B cell (primary cell): Measurements from ENCODE around the gene MOGAT3. TPM values are rescaled to one million over a fixed set of nuclear protein-coding genes. Genes with fewer than 3 reads are reported as not detected.

Source experiments
- ATAC-seq: fragments of 200-7000 bp; cut with Tn5 transposase; one replicate; pipeline ENCODE4 v1.10.0; 2021; ENCODE audit warnings: low read depth, mild to moderate bottlenecking, moderate number of reproducible peaks, moderate library complexity
- CTCF ChIA-PET: fragments of 350-600 bp; sonication (Branson Sonifier 250); formaldehyde crosslinking; loops from one replicate; lab custom pipeline; 2021; ENCODE audit warnings: antibody characterized with exemption, inconsistent platforms; lab: Charles Lee
- POLR2A ChIA-PET: fragments of 350-600 bp; sonication (Branson Sonifier 250); formaldehyde crosslinking; loops from one replicate; lab custom pipeline; 2021; ENCODE audit warnings: antibody characterized with exemption; lab: Charles Lee
- DNase-seq: peaks from one replicate; pipeline ENCODE4 v3.0.0; 2013
- H2AFZ ChIP-seq: 2 replicates; pipeline ENCODE4 v1.6.1; 2012; ENCODE audit warnings: mild to moderate bottlenecking, low read depth, low read length; ENCODE audit not compliant: insufficient read depth, poor library complexity, severe bottlenecking
- H3K27ac ChIP-seq, 2 donors: 1 replicate in 1 of 2; 2 replicates in 1 of 2; pipeline ENCODE4 v1.5.1; 2012 to 2013; ENCODE audit warnings: low read length in 2 of 2, mild to moderate bottlenecking in 2 of 2, moderate library complexity in 1 of 2
- H3K27me3 ChIP-seq, 4 experiments: fragments of 200-600 bp in 1 of 4; sonication (generic) in 1 of 4; replicated peaks in 1 of 4; 1 replicate in 2 of 4; 2 replicates in 2 of 4; pipeline versions ENCODE4 v1.6.1 to v1.7.0; 2013 to 2016; ENCODE audit warnings: low read length in 3 of 4, mild to moderate bottlenecking in 2 of 4, mixed read lengths in 1 of 4, moderate library complexity in 1 of 4; ENCODE audit not compliant: insufficient read depth in 4 of 4, control insufficient read depth in 3 of 4; ENCODE audit errors: control extremely low read depth in 1 of 4
- H3K36me3 ChIP-seq, 2 experiments: replicated peaks in 1 of 2; 1 replicate in 1 of 2; 2 replicates in 1 of 2; pipeline versions ENCODE4 v1.6.1 to v1.7.1; 2013; ENCODE audit warnings: low read length in 1 of 2; ENCODE audit not compliant: insufficient read depth in 2 of 2, control insufficient read depth in 1 of 2; ENCODE audit errors: control extremely low read depth in 1 of 2, extremely low read depth in 1 of 2
- H3K4me1 ChIP-seq, 2 donors: fragments of 200-600 bp in 1 of 2; sonication (generic) in 1 of 2; 1 replicate in 1 of 2; 2 replicates in 1 of 2; pipeline versions ENCODE4 v1.5.1 to v1.6.1; 2013 to 2017; ENCODE audit warnings: low read length in 2 of 2; ENCODE audit not compliant: control insufficient read depth in 2 of 2, insufficient read depth in 2 of 2
- H3K4me2 ChIP-seq: replicated peaks from 2 replicates; pipeline ENCODE3; 2012; ENCODE audit warnings: mild to moderate bottlenecking, low read depth, low read length; ENCODE audit not compliant: poor library complexity, severe bottlenecking
- H3K4me3 ChIP-seq, 5 experiments: fragments of 200-600 bp in 1 of 5; sonication (generic) in 1 of 5; 1 replicate in 3 of 5; 2 replicates in 2 of 5; pipeline versions ENCODE4 v1.5.1 to v1.7.0; 2011 to 2016; ENCODE audit warnings: low read length in 4 of 5, mild to moderate bottlenecking in 4 of 5, low read depth in 2 of 5, control low read depth in 1 of 5, moderate library complexity in 1 of 5; ENCODE audit not compliant: insufficient read depth in 1 of 5; ENCODE audit errors: control extremely low read depth in 1 of 5, extremely low read depth in 1 of 5
- H3K79me2 ChIP-seq: fragments of 200-600 bp; sonication (generic); one replicate; pipeline ENCODE4 v1.6.0; 2016; ENCODE audit warnings: low read length; ENCODE audit not compliant: control insufficient read depth, insufficient read depth
- H3K9ac ChIP-seq: fragments of 200-600 bp; sonication (generic); 2 replicates; pipeline ENCODE4 v1.6.1; 2017; ENCODE audit warnings: mild to moderate bottlenecking, low read length, moderate library complexity
- H3K9me3 ChIP-seq, 3 donors: one replicate each; pipeline versions ENCODE4 v1.6.1 to v1.7.1; 2013; ENCODE audit warnings: low read length in 2 of 3; ENCODE audit not compliant: control insufficient read depth in 2 of 3, insufficient read depth in 1 of 3; ENCODE audit errors: control extremely low read depth in 1 of 3
- H4K20me1 ChIP-seq: 2 replicates; pipeline ENCODE4 v1.6.0; 2012; ENCODE audit warnings: mild to moderate bottlenecking, low read length; ENCODE audit not compliant: insufficient read depth, control insufficient read depth, poor library complexity, severe bottlenecking
- H3K27ac Mint-ChIP-seq: one replicate; pipeline ENCODE4 v1.8.0; 2021; ENCODE audit warnings: mixed read lengths
- H3K27me3 Mint-ChIP-seq: one replicate; pipeline ENCODE4 v1.8.0; 2021; ENCODE audit warnings: mixed read lengths
- H3K4me1 Mint-ChIP-seq: one replicate; pipeline ENCODE4 v1.8.0; 2021; ENCODE audit warnings: mixed read lengths
- H3K4me3 Mint-ChIP-seq: one replicate; pipeline ENCODE4 v1.8.0; 2021; ENCODE audit warnings: mixed read lengths
- H3K9me3 Mint-ChIP-seq: one replicate; pipeline ENCODE4 v1.8.0; 2022; ENCODE audit warnings: mixed read lengths; ENCODE audit not compliant: insufficient read depth
- CTCF ChIP-seq: fragments of 200-600 bp; IDR thresholded peaks from one replicate; pipeline ENCODE4 v1.8.0; 2022; ENCODE audit warnings: antibody characterized with exemption, mild to moderate bottlenecking
- EZH2 ChIP-seq: IDR thresholded peaks from 2 replicates; pipeline ENCODE4 v1.6.1; 2012; ENCODE audit warnings: borderline replicate concordance, low read depth, mild to moderate bottlenecking, moderate library complexity, low read length; ENCODE audit not compliant: insufficient read depth, poor library complexity, severe bottlenecking
- WGBS: methylation state at CpG from one replicate; pipeline ENCODE4 v1.1.5; 2013; ENCODE audit warnings: missing lambda C conversion rate; ENCODE audit not compliant: insufficient coverage; 5-methylcytosine and 5-hydroxymethylcytosine counted together
- intact Hi-C: fragments of 100-400 bp; cut with micrococcal nuclease; formaldehyde crosslinking; loops from one replicate; pipeline ENCODE4 v1.10.0; 2022
- polyA plus RNA-seq: library from polyadenylated mRNA; depleted of rRNA; stranded (reverse); fragments of >200 nt; gene quantifications from 2 replicates; pipeline ENCODE4 v1.2.3, GENCODE V29; 2012
- total RNA-seq, 2 donors: library from RNA; stranded (reverse); fragments of 120-200 nt in 1 of 2; gene quantifications; 1 replicate in 1 of 2; 2 replicates in 1 of 2; pipeline versions ENCODE4 v1.2.3 to v1.2.4, GENCODE V29; 2013 to 2022

Gene MOGAT3
- total and polyA plus RNA-seq, 2 donors (not counting 1 experiment from before 2014, with no cell fraction given) = not detected

GRCh38 chr7:101239951-101240220, 39.0 kb upstream of the MOGAT3 start:
- CTCF ChIA-PET = no interaction called here

DNA sequence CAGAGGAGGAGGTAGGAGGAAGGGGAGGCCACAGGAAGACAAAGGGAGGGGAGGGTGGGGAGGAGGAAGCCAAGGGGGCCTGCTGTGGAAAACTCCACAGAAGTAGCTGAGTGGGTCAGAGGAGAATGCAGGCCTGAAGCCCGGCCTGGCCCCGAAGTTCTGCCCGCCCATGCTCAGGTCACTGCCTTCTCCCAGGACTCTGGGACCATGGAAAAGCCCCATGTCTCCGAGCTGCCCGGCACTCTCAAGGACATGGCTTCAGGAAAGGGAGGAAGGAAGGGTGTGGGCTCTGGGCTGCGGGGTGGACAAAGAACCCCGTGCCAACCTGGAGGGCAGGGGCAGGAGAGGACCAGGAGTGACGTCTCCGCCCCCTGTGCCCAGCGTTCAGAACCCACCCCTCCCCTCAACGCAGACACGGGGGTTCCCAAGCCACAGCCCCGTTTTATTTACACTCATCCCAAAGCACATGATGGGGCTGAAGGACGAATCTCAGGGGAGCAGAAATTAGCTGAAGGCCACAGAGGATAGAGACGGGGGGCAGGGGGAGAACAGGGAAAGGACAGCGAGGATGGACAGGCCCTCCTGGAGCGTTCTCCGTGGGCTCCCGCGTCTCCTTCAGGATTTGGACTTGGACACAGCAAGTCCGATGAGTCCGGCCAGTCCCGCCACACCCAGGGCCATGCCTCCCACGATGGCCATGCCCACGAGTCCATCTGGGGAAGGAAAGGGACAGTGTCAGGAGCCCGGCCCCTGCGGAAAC, 38.5 kb upstream of the MOGAT3 start:
- no peak for DNase-seq
- Histone ChIP-seq H3K4me2 (no peak overlapping the region), H3K79me2 (peaks cover 53% of the 10 kb centered on the region), H3K4me1 (peaks cover 8 to 22% of the 10 kb centered on the region in 2 donors), H3K9ac (no peak overlapping the region), H3K27me3 (no peaks in the 10 kb centered on the region), H3K4me3 (no peak overlapping the region), H4K20me1 (peaks cover 75% of the 10 kb centered on the region), H2AFZ (no peak overlapping the region), H3K36me3 (peaks cover 0 to 27% of the 10 kb centered on the region in 2 experiments), H3K9me3 (no peaks in the 10 kb centered on the region), H3K27ac (no peak overlapping the region)
- H3K9me3 Mint-ChIP-seq = no peaks in the 10 kb centered on the region
- H3K4me1 Mint-ChIP-seq = peaks cover 17% of the 10 kb centered on the region
- no peak overlapping the region for H3K4me3 Mint-ChIP-seq
- intact Hi-C loops = no loop called here
- ChIA-PET CTCF (no interaction called here), POLR2A (no interaction called here)
- H3K27me3 Mint-ChIP-seq = no peaks in the 10 kb centered on the region
- no peak overlapping the region for H3K27ac Mint-ChIP-seq
- TF ChIP-seq CTCF (no peak), EZH2 (no peak)
- 76% methylated on average over 18 of the region's 27 CpGs for WGBS
- ATAC-seq = no peak

More at GRCh38 chr7:101239951-101240220, 39.0 kb upstream of the MOGAT3 start:
- no peak for TF ChIP-seq CTCF
- H3K27ac Mint-ChIP-seq = no peak overlapping the region
- H3K9me3 Mint-ChIP-seq = no peaks in the 10 kb centered on the region
- Histone ChIP-seq H3K4me3 (no peak overlapping the region), H3K4me2 (no peak overlapping the region), H3K27ac (no peak overlapping the region), H3K4me1 (peaks cover 8 to 24% of the 10 kb centered on the region in 2 donors), H3K9me3 (no peaks in the 10 kb centered on the region), H4K20me1 (peaks cover 75% of the 10 kb centered on the region), H2AFZ (no peak overlapping the region), H3K27me3 (no peaks in the 10 kb centered on the region), H3K79me2 (peaks cover 55% of the 10 kb centered on the region), H3K36me3 (peaks cover 0 to 27% of the 10 kb centered on the region in 2 experiments), H3K9ac (no peak overlapping the region)
- ATAC-seq (no peak), DNase-seq (no peak)
- H3K4me1 Mint-ChIP-seq = peaks cover 21% of the 10 kb centered on the region
- 97% methylated on average over 5 of the region's 9 CpGs for WGBS
- H3K27me3 Mint-ChIP-seq = no peaks in the 10 kb centered on the region
- POLR2A ChIA-PET = no interaction called here
- intact Hi-C loops = no loop called here
- no peak overlapping the region for H3K4me3 Mint-ChIP-seq
